GM18508 (cell line): ENCODE measurements around the gene UGT1A5.

Experiments used
- ATAC-seq: cut with Tn5 transposase; IDR thresholded peaks from one replicate; pipeline ENCODE4 v1.9.1; 2021; ENCODE audit warnings: moderate number of reproducible peaks; ENCODE audit not compliant: insufficient read depth, unreplicated experiment

Gene UGT1A5

GRCh38 chr2:233712611-233713261 is at the start of gene UGT1A5:
Gene UGT1A5, plus strand, starts transcription at chr2:233712907. Its CDS starts 85 bp downstream, at chr2:233712992.
- no peak for ATAC-seq

GRCh38 chr2:233663911-233664310 is 48.8 kb upstream of the UGT1A5 start:
- no peak for ATAC-seq

- no peak for ATAC-seq
These were observed 44.0 kb upstream of the UGT1A5 start for GRCh38 chr2:233668605-233669260.

GRCh38 chr2:233671290-233672161 is 41.2 kb upstream of the UGT1A5 start, which contains the start of gene UGT1A9:
Gene UGT1A9, plus strand, starts transcription at chr2:233671898. Its CDS starts 37 bp downstream, at chr2:233671935.
- no peak for ATAC-seq

GRCh38 chr2:233672886-233673285 is 39.8 kb upstream of the UGT1A5 start:
- ATAC-seq = no peak

- no peak for ATAC-seq
These were observed 38.8 kb upstream of the UGT1A5 start for GRCh38 chr2:233673896-233674295.

- no peak for ATAC-seq
These were observed 38.4 kb upstream of the UGT1A5 start for GRCh38 chr2:233674314-233674713.

GRCh38 chr2:233674995-233675394 is 37.7 kb upstream of the UGT1A5 start:
- ATAC-seq = no peak

GRCh38 chr2:233676046-233676445 is 36.7 kb upstream of the UGT1A5 start:
- ATAC-seq = no peak

- ATAC-seq = no peak
These were observed 33.5 kb upstream of the UGT1A5 start for GRCh38 chr2:233679196-233679595.

- ATAC-seq = no peak
These were observed 32.2 kb upstream of the UGT1A5 start for GRCh38 chr2:233680361-233681045.

GRCh38 chr2:233681521-233682099 is 31.1 kb upstream of the UGT1A5 start, which contains the start of gene UGT1A7:
Gene UGT1A7, plus strand, starts transcription at chr2:233681901. Its CDS starts 37 bp downstream, at chr2:233681938.
- ATAC-seq = no peak

- ATAC-seq = no peak
These were observed 28.1 kb upstream of the UGT1A5 start for GRCh38 chr2:233684640-233685039.

GRCh38 chr2:233686928-233687327 is 25.8 kb upstream of the UGT1A5 start:
- no peak for ATAC-seq

GRCh38 chr2:233688341-233688740 is 24.4 kb upstream of the UGT1A5 start:
- ATAC-seq = no peak

- no peak for ATAC-seq
These were observed 23.7 kb upstream of the UGT1A5 start for GRCh38 chr2:233689031-233689430.

- ATAC-seq = no peak
These were observed 23.2 kb upstream of the UGT1A5 start for GRCh38 chr2:233689501-233689900.

GRCh38 chr2:233690444-233690843 is 22.3 kb upstream of the UGT1A5 start:
- ATAC-seq = no peak

GRCh38 chr2:233691443-233692433 is 21.0 kb upstream of the UGT1A5 start:
- no peak for ATAC-seq
